WI38 (cell line): ENCODE data around the gene B9D1.

Experiments
- H3K4me3 ChIP-seq: 2 replicates; pipeline ENCODE4 v1.5.1; 2011; ENCODE audit warnings: low read depth, mild to moderate bottlenecking, control low read depth, low read length
- TF ChIP-seq, protein P1 (sequence below): IDR thresholded peaks from 2 replicates; pipeline ENCODE4 v1.5.1; 2012; ENCODE audit warnings: low read depth, mild to moderate bottlenecking, control low read depth, low read length

Gene B9D1

DNA sequence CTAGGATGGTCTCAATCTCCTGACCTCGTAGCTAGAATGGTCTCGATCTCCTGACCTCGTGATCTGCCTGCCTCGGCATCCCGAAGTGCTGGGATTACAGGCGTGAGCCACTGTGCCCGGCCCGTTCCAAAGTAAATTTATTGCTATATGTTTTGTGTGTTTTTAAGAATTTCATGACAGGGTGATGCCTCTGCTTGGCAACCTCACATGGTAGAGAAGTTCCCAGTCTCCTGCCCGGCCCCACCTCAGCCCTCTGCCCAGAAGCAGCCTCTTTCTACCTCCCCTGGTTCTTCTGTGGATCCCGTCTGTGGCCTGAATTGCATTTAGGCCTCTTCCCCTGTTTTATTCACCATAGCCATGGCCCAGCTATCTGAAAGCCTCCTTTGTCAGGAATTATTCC lies 55.0 kb downstream of the B9D1 start:
- H3K4me3 ChIP-seq = no peak overlapping the region
- TF ChIP-seq, protein P1, sequence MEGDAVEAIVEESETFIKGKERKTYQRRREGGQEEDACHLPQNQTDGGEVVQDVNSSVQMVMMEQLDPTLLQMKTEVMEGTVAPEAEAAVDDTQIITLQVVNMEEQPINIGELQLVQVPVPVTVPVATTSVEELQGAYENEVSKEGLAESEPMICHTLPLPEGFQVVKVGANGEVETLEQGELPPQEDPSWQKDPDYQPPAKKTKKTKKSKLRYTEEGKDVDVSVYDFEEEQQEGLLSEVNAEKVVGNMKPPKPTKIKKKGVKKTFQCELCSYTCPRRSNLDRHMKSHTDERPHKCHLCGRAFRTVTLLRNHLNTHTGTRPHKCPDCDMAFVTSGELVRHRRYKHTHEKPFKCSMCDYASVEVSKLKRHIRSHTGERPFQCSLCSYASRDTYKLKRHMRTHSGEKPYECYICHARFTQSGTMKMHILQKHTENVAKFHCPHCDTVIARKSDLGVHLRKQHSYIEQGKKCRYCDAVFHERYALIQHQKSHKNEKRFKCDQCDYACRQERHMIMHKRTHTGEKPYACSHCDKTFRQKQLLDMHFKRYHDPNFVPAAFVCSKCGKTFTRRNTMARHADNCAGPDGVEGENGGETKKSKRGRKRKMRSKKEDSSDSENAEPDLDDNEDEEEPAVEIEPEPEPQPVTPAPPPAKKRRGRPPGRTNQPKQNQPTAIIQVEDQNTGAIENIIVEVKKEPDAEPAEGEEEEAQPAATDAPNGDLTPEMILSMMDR = no peak

DNA sequence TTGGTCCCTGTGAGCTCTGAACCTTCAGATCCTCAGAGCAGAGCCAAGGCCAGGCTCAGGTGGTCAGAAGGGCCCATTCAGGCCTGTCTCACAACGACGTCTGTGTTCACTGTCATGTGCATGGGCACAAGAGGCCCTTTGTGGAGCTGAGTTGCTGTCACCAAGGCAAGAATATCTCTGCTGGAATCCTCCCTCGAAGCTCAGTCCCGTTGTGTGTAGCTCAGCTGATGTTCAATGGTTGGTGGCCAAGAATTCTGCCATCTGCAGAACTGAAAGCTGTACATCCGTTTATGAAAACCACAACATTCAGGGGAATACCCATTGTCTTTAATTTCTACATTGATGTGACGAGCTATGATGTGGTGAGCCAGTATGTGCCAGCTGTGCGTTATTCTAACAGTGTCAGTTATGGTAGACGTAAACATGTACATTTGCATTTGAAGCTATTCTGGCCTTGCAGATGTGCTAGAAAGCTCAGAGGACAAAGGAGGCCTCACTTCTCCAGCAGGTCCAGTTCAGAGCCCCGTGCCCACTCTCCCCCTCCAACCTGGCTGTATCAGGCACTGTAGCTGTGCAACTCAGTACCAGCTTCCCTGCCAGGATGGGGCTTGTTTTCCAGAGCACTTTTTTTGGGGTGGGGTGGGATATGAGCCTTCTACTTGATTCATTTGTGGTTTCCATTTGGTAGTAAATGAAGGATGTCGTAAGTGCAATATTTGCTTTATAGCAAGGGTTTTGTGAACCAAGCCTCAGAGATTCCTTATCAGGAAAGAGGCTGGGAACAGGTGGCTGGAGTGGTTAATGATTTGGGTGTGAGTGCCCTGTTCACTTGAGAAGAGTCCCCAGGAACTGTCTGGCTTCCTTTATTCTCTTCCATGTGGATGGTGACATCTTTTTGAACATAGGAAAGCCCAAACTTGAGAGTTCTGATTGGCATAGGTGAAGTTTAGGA lies 56.1 kb downstream of the B9D1 start:
- H3K4me3 ChIP-seq = no peak overlapping the region
- TF ChIP-seq, protein P1 = no peak

DNA sequence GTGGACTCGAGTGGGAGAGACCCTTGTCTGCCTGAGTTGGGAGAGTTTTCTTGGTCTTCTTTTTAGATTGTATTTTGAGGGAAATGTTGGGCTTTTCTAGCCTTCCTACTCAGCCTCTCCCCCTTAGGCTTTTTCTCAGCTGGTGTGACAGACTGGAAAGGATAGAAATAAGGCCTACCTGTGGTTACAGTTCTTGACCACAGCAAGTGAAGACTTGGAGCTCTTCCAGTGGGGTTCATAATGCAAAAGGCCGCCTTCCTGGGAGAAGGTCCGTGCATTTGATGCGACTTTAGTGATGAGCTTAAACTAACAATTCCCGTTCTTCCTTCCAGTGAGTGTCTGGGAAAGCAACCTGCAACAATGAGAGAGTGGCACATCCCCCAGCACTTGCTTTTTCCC lies 56.8 kb downstream of the B9D1 start:
- TF ChIP-seq, protein P1 = no peak
- H3K4me3 ChIP-seq = no peak overlapping the region

DNA sequence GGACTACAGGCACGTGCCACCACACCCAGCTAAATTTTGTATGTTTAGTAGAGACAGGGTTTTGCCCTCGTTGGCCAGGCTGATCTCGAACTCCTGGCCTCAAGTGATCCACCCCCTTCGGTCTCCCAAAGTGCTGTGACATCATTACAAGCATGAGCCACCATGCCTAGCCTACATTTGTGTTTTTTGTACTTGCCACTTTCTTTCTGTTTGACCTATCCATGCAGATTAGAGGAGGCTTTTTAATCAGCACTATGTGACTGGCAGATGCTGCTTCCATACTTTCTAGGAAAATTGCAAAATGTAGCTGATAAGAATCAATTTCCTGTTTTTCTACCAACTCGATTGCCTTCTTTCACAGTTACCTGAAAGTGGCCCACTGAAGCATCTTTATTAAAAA lies 57.3 kb downstream of the B9D1 start:
- TF ChIP-seq, protein P1 = no peak

DNA sequence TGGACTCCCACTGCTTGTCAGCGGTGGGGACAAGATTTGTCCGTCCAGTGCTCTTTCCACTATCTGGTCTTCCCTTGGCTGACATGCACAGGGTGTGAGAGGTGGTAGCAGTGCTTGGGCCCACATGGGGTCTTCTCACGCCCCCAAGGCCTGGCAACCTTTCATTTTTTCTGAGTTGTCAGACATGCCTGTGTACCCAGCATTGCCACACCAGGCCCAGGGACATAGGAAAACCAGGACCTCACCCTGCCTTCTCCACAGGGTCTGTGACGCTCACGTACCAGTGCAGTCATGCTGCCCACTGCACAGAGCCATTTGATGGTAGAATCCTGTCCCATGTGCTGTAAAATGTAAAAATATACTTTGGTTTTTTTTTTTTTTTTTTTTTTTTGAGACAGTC lies 57.8 kb downstream of the B9D1 start:
- H3K4me3 ChIP-seq = no peak overlapping the region
- TF ChIP-seq, protein P1 = no peak

More for the DNA sequence above, 57.3 kb downstream of the B9D1 start:
- no peak overlapping the region for H3K4me3 ChIP-seq

DNA sequence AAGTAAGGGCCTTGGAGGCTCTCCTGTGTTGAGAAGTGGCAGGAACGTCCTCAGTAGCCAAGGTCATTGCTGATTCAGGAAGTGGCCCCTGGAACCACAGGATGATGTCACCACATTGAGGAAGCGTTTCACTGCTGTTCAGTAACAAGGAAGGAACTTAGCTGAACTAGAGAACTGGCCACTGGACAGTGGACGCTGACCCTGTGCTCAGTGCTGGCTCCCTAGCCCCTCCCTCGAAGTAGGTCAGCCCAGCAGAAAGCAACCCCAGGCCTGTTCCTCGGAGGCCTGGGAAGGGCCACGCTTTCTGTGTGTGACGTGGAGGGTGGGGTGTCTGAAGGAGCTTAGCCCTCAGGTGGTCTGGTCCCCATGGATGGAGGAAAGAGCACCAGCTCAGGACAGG lies 58.3 kb downstream of the B9D1 start:
- TF ChIP-seq, protein P1 = no peak
- no peak overlapping the region for H3K4me3 ChIP-seq

DNA sequence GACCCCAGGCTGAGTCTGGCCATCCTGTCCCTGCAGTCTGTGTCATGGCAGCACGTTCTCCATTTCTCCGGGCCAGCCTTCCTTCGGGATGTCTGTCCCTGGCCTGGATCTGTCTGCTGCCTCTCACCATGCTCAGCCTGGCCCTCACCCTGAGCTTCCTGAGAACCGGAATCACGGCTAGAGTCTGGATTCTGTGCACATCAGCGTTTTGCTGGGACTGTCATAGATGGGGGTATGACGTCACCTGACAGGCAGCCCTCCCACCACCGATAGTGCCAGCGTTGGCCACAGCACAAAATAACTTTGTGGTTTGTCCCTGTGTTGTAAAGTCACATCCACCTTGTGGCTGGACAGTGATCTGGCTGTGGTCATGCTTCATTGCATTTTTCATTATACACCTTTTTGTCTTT lies 59.2 kb downstream of the B9D1 start:
- H3K4me3 ChIP-seq = no peak overlapping the region
- TF ChIP-seq, protein P1 = no peak
